ENCODE results near the gene UNC13D.
"Not testable (repeated sequence)": the region's sequence is repeated elsewhere in the genome, so short reads cannot be mapped to it uniquely, and the experiment has no call there.

Gene UNC13D

DNA sequence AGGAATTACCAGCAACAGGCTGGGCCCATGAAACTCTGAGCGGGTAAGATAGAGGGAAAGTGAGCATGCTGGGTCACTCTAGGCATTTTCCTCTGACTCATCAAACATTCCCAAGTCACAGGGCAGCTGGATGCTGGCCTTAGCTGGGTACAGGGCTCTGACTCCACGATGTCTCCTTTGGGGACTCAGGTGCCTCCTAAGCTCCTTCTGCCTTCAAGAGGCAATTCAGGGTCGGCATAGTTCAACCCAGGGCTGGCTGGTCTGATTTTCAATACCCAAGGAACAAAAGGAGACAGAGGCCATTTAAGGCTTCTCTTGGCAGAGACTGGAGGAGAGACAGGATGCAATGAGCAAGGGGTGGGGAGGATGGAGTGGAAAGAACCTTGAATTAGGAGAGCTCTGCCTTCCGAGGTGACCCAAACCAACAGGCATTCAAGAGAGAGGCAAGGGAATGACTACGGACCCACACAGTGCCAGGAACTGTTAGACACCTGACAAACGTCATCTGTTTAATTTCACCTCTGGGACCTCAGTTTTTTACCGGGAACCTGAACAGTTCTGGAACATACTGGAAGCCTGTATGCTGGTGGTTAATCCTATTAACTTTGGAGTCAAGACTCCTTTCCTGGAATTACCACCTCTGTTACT lies 10.0 kb upstream of the UNC13D start:
- in situ Hi-C loops (cut with MboI; ENCODE audit: low sequenced_read_pairs) = no loop called here

DNA sequence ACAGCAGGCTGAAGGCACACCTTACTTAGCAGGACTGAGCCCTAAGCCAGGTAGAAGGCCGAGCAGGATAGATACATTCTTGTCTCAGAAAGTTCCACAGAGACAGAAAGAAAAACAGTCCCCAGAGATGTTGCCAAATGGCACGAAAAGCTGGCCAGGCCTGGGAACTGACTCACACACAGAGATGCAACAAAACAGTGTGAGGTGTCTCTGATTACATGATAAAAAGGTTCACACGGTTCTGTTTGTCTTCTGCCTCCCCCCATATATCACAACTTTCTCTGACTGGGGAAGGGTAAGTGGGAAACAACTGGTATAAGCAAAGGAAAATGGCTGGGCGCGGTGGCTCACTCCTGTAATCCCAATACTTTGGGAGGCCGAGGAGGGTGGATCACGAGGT lies 9.2 kb upstream of the UNC13D start:
- in situ Hi-C loops (cut with MboI; ENCODE audit: low sequenced_read_pairs) = no loop called here

DNA sequence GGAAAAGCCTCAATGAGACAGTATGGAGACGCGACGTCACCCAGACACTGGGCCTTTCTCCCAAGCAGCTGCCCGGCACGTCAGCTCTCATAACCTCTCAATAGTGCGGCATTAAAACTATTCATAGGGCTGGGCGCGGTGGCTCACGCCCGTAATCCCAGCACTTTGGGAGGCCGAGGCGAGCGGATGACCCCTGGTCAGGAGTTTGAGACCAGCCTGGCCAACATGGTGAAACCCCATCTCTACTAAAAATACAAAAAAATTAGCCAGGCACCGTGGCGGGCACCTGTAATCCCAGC lies 7.4 kb upstream of the UNC13D start:
- in situ Hi-C loops (cut with MboI; ENCODE audit: low sequenced_read_pairs) = not testable (repeated sequence)

DNA sequence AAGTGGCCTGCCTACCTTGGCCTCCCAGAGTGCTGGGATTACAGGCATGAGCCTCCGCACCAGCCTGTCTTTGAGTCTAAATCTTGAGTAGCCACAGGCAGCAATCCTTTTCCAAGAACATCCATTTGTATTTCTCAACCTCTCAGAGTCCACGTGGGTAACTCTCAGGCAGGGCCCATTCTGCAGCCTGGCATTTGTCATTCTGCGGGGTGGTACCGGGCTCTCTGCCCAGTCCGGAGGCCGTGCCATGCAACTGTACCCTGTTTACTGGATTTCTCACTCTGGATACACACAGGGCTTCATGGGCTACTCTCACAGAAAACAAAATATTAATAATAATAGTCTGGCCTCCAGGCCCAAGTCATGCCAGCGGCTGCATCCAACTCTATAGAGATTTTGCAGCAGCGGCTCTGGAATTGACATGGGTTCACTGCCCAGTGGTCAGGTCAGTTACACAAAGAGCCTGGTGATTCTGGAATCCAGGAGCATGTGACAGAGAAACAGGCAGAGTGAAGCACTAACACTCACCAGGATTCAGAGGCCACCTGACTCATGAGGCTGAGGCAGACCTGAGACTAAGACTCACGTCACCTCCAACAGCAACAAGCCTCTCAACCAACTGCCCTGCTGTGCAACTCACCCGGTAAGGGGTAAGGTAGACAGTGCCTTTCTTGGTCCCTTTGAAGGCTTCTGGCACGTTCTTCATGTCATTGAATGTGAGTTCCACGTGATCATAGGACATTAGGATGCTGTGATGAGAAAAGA lies 6.9 kb upstream of the UNC13D start:
- in situ Hi-C loops (cut with MboI; ENCODE audit: low sequenced_read_pairs) = no loop called here

DNA sequence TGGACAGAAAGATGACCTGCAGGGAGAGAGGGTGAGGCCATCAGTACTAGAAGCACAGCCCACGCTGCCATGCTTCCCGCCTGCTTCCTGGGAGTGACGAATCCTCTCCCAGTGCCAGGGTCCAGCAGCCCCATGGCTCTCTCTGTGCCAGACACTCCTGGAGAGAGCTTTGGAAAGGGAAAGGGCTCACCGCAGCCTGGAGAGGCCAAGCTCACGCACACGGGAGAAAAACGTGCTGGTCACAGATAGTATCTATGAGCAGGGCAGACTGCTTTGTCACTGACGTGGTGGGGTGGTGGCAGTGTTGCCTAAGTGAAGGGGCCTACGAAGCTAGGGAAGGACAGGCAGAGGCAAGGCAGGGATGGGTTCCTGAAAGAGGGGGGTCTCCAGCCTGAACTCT lies 5.5 kb upstream of the UNC13D start:
- in situ Hi-C loops (cut with MboI; ENCODE audit: low sequenced_read_pairs) = no loop called here

DNA sequence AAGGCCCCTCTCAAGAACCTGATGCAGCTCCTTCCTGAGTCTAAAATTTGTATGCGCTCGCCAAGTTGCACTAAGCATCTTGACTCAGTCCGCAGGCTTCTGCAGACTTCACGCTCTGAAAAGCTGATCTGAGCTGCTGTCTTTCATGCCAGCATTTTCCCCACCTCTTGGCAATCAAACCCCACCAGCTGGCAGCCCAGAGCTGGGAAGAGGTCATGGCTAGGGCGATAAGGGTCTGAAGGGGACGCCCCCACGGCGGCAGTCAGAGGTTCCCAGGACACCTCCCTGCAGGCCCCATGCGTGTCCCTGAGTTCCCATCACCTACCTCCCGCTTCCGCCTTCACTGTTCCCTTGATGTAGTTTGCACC lies 5.1 kb upstream of the UNC13D start:
- in situ Hi-C loops (cut with MboI; ENCODE audit: low sequenced_read_pairs) = no loop called here

DNA sequence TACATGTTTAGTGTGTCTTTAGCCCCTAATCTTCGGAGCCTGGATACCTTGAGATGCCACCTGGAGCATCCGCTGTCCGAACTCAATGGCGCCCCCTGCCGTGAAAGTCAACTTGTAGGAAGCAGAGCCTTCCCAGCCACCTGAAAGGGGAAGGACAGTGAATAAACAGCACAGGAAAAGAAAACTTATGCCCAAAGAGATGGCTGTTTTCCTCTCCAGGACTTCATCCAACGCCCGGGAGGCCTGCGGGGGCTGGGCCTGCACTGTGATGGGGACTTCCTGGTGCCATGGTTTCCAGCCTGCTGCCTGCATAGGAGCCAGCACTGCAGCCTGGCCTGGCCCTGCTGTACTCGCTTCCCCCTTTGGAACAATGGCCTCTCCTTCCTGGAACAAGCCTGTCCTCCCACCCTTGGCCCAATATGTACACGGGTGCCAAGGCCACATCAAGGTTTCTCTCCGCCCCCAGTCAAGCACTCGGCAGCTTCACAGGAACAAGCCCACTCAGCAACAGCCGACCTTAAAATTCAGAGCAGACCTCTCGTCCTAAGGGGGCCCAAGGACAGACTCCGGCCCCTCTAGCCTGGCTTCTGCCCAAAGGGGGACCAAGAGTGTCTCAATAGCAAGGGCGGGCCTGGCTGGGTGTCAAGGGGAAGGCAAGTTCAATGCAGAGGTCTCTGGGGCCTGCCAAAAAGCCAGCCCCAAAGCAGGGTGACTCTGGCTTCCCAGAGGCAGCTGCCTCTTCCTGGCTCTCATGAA lies 4.5 kb upstream of the UNC13D start:
- in situ Hi-C loops (cut with MboI; ENCODE audit: low sequenced_read_pairs) = no loop called here

DNA sequence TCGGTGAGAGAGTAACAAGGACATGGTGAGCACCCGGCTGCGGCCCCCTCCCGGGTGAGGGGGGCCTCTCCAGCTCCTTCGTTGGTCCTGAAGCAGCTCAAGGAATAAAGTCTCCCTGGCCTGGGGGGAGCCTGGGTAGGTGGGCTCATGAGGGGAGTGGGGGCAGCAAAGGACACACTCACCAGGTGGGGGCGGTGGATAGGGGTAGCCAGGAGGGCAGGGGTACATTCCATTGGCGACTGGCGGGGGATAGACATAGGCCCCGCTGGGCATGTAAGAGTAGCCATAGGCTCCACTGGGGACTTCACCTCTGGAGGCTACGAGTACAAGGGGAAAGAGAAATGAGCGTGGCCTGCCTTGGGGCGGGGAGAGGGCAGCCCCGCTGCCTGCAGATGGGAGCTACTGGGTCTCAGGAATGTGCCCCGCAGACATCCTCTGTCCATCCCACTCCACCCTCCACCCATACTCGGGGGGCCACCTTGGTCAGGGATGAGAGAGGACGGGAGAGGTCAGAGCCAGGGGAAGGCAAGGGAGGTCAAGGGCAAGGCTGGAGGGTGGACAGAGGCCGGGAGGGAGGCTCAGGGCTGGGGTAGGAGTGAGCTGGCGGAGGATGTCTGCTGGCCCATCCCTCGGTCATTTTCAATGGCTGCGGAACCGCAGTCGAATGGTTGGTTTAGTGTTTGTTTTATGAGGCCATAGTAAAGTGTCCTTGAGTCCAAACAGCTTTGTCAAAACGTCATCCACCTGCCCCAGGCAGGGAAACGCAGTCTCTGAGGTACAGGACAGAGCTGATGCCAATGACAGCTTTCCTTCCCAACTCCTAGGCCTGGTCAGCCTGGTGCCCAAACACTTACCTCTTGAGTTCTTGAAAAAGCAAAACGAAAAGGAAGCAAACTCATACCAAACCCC lies 3.7 kb upstream of the UNC13D start:
- in situ Hi-C loops (cut with MboI; ENCODE audit: low sequenced_read_pairs) = no loop called here

DNA sequence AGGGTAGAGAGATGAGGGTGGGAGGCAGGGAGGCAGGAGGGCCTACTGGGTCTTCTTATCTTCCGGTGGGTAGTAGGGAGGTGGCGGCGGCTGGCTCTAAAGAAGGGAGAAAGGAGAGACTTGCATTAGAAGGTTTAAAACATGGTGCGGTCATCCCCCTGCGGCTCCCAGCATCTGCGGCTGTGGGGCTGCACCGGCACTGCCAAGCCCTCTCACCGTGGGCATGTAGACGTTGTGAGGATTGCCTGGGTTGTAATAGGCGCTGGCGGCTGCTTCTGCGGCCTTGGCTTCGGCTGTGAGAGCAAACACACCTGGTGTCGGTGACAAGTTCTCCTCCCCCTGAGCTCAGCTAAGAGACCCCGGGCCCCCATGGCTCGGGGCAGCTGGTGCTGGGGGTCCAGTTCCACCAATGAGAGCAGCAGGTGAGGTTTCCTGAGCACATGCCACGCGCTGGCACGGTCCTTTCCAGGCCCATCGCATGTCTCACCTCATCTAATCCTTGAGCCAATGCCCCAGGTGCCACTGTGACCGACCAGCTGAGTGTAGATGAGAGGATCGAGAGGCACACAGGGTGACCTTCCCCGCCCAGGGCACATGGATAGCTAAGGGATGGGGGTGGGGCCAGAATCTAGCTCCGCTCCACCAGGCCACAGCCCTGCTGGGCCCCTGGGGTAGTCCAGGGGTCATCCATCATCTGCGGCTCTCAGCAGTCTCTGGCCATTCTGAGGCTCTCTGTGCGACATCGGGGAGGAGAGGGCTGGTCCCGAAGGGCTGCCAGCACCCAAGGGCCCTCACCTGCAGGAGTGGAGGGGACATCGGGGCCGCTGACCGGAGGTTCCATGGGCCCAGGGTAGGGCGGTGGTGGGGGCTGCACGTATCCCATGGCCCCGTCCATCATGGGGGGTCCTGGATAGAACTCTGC lies 2.7 kb upstream of the UNC13D start:
- in situ Hi-C loops (cut with MboI; ENCODE audit: low sequenced_read_pairs) = no loop called here

DNA sequence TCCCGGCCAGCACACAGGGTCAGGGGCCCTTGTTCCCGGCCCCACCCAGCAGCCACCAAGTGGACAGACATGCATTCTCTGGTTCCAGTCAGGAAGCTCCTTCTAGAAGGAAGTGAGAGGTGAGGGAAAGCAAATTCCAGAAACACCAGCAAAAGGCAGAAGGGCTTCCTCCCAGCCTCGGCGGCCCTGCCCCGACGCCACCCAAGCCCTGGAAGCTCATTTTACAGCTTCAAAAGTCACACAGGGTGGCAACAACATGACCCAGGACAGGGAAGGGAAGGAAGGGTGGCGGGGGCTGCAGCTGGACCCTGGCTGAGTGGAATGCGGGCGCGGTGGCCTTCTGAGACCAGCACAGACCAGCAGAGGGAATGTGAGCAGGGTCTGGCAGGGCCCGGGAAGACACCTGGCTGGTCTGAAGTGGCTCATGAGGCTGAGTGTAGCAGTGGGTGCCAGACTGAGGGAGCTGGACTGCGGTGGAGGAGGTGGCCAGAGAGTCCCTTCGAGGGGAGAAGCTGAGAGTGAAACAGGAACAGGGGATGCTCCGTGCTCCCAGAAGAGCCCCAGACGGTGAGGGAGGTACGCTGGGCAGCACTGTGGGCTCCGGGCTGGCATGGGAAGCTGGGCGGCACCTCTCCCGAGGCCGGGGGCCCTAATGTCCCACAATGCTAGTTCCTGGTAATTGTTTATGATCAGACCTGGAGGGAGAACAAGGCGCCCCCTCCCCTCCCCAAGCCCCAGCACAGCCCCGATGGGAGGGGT lies 1.9 kb upstream of the UNC13D start:
- in situ Hi-C loops (cut with MboI; ENCODE audit: low sequenced_read_pairs) = no loop called here

DNA sequence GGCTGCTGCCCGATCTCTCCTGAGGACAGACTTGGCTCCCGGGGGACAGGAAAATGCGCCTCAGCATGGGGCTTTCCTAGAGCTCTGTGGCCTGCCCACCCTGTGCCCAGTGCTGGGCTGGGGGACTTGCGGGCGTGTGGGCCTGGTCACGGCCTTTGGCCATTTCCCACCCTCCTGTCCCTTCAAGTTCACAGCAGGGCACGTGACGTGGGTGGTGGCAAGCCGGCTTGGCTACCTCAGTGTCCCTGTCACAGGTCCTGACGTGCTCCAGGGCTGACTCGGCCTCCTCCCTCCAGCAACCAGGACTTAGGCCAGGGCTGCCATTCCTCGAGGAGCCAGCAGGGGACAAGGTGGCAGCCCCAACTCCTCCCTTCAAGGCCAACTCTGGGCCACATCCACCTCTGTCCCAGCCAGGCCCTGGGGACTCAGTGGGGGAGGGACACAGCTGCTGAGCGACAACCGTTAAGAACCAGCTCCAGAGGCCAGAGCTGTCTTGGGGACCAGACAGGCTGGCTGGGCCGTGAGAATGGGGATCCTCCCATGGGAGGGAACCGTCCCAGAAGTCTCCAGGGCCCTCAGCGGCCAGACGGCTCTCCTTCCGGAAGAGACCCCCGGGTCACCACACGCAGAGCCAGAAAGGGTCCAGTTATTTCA lies 981 bp upstream of the UNC13D start:
- in situ Hi-C loops (cut with MboI; ENCODE audit: low sequenced_read_pairs) = no loop called here

DNA sequence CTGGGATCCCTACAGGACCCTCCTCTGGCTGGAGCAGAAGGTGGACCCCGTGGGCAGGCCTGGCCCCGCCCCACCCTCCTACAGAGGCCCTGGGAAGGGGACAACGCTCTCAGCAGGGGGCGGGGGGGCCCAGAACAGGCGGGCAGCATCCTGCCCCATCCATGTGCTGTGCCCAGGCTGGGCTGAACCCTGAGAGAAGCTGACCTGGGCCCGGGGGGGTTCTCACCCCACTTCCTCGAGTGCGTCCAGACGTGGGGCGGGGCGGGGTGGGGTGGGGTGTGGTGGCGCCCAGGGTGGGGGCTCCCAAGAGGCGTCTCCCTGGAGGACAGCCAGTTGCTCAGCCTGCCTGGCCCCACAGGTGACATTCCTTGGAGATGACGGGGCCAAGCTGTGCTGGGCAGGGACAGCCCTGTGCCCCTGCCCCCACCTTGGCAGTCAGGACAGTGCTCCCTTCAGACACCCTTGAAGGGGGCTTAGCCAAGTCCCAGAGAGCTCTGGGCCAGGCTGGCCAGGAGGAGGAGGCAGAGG lies 390 bp upstream of the UNC13D start:
- in situ Hi-C loops (cut with MboI; ENCODE audit: low sequenced_read_pairs) = no loop called here

DNA sequence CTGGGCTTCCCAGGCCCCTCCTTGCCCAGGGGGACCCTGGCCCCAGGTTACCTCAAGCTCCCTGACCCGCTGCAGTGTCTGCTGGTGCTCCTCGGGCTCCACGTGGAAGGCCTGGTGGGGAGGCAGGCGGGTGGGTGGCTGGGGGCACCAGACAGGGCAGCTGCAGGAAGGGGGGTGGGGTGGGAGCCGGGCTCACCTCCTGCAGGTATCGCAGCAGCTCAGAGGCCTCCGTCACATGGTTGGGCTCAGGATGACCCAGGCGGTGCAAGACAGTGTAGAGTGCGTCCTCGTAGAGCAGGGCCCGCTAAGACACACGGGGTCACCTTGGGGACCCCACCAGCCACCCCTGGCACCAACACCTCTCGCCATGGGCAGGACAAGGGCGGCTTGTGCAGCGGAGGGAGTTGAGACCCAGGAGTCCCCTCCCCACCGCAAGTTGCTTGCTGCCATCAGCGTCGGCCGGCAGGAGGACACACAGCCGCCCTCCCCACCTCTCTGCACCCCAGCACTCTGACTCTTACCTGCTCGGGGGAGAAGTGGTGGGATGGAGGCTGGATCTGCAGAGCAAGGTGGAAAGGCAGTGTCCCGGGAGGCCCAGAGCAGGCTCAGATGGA lies 1.1 kb downstream of the UNC13D start:
- in situ Hi-C loops (cut with MboI; ENCODE audit: low sequenced_read_pairs) = no loop called here

DNA sequence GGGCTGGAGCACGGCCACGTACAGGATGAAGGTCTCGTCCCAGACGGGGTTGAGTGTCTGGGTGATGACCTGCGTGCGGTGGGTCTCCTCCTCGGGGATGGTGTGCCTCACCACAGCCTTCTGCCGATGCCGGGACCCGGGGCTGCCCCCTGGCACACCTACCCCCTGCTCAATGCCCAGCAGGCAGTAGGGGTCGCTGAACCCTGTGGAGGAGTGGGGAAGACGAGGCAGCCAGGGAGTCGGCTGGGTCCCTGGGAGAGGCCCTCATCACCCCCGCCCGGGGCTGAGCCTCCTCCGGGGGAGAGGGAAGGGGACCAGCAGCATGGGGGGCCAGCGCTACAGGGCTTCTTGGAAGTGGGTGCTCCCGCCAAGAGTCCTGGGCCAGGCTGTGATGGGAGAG lies 1.8 kb downstream of the UNC13D start:
- in situ Hi-C loops (cut with MboI; ENCODE audit: low sequenced_read_pairs) = no loop called here

DNA sequence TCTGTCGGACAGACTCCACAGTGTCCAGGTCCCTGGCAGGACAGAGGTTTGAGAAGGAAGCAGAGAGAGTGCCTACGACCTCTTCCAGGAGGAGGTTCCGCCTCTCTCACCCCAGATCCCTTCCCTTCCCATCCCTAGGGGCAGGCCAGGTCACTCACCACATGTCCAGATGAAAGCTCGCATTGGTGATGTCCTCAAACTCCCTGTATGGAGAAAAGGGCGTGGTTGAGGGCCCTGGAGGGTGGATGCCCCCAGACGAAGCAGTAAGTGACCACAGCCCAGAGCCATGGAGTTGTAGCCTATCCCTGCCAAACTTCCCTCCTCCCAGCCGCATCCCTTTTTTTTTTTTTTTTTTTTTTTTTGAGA lies 3.4 kb downstream of the UNC13D start:
- in situ Hi-C loops (cut with MboI; ENCODE audit: low sequenced_read_pairs) = no loop called here

DNA sequence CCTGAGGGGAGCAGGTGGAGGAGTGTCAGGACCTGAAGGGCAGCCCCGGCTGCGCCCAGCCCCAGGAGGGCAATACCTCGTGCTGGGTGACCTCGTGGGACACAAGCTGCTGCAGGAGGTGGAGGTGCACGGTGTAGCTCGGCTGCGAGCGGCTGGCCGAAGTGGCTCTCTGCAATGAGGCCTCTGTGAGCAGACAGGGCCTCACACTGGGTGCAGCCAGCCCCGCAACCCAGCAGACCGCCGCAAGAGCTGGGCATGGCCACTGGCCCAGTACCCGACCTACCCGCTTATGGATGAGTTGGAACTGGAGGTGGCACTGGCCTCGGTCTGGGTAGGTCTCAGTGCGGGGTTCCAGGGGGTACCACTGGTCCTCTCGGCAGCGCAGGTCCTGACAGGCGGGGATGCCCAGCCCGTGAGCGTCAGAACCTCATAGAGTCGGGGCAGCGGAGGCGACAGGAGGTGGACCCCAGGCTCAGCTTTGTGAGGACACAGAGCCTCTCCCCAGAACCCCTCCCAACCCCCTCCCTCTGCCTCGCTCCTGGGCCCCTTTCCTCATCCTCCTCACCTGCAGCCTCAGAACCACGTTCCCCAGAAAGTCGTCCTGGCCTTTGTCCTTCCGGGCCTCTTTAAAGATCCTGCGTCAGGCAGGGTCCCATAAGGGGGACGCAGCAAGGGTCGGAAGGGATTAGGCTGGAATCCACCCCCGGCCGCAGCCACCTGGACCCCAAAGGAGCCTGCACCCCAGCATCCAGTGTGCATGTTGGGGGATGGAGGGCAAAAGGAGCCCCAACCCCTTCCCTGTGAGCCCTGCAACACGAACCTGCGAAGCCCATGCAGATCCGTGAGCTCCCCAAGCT lies 4.0 kb downstream of the UNC13D start:
- in situ Hi-C loops (cut with MboI; ENCODE audit: low sequenced_read_pairs) = no loop called here

DNA sequence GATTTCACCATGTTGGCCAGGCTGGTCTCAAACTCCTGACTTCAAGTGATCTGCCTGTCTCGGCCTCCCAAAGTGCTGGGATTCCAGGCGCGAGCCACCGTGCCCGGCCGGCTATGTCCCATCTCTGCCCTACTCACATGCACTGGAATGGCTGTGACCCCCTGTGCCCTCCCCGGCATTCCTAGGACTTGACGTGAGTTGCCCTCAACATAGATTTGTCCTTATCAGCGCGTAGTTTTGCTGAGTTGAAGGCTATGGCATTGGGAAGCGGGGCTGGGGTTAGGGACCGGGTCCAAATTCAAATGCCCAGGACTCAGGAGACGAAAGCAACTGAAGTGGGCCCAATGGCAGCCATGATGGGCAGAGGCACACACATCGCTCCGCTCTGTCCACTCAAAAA lies 5.8 kb downstream of the UNC13D start:
- in situ Hi-C loops (cut with MboI; ENCODE audit: low sequenced_read_pairs) = no loop called here

Data from HL-60/S4 treated with retinoic acid at 250 ng/mL for 4 days and 3 days (cell line).